Smooth muscle cell (in vitro differentiated cells): Measurements from ENCODE around the gene FCHSD1. TPM values are rescaled to one million over a fixed set of nuclear protein-coding genes. Genes with fewer than 3 reads are reported as not detected.

Experiments used
- DNase-seq: peaks from one replicate; lab custom pipeline; 2025; ENCODE audit not compliant: unreplicated experiment; lab: John Stamatoyannopoulos, UW
- H2AFZ ChIP-seq: fragments of 200-600 bp; sonication (generic); 2 replicates; pipeline ENCODE4 v1.6.0; 2016; ENCODE audit warnings: antibody characterized with exemption, low read depth, mild to moderate bottlenecking
- H3F3A ChIP-seq: fragments of 200-600 bp; sonication (generic); 2 replicates; pipeline ENCODE4 v1.6.0; 2017; ENCODE audit warnings: antibody characterized with exemption, low read depth
- H3K27ac ChIP-seq: fragments of 200-600 bp; sonication (generic); 2 replicates; pipeline ENCODE4 v1.5.1; 2016; ENCODE audit warnings: low read depth, mild to moderate bottlenecking
- H3K27me3 ChIP-seq: fragments of 200-600 bp; sonication (generic); 2 replicates; pipeline ENCODE4 v1.6.1; 2016; ENCODE audit warnings: low read depth, mild to moderate bottlenecking
- H3K36me3 ChIP-seq: fragments of 200-600 bp; sonication (generic); 2 replicates; pipeline ENCODE4 v1.5.1; 2016; ENCODE audit warnings: low read depth
- H3K4me1 ChIP-seq: fragments of 200-600 bp; sonication (generic); 2 replicates; pipeline ENCODE4 v1.5.1; 2016; ENCODE audit warnings: low read depth
- H3K4me2 ChIP-seq: fragments of 200-600 bp; sonication (generic); 2 replicates; pipeline ENCODE4 v1.6.0; 2016; ENCODE audit warnings: mild to moderate bottlenecking
- H3K4me3 ChIP-seq: fragments of 200-600 bp; sonication (generic); 2 replicates; pipeline ENCODE4 v1.5.1; 2016; ENCODE audit warnings: mild to moderate bottlenecking
- H3K79me2 ChIP-seq: fragments of 200-600 bp; sonication (generic); 2 replicates; pipeline ENCODE4 v1.6.0; 2016; ENCODE audit warnings: low read depth, mild to moderate bottlenecking
- H3K9ac ChIP-seq: fragments of 200-600 bp; sonication (generic); 2 replicates; pipeline ENCODE4 v1.6.0; 2016; ENCODE audit warnings: low read depth
- H3K9me3 ChIP-seq: fragments of 200-600 bp; sonication (generic); replicated peaks from 2 replicates; pipeline ENCODE4 v1.5.1; 2016; ENCODE audit warnings: low read depth
- H4K20me1 ChIP-seq: fragments of 200-600 bp; sonication (generic); 2 replicates; pipeline ENCODE4 v1.6.0; 2016; ENCODE audit warnings: low read depth
- CTCF ChIP-seq: fragments of 200-600 bp; sonication (generic); IDR thresholded peaks from 2 replicates; pipeline ENCODE4 v1.5.1; 2017; ENCODE audit warnings: borderline replicate concordance, mild to moderate bottlenecking, antibody characterized with exemption; ENCODE audit not compliant: insufficient read depth, poor library complexity, severe bottlenecking
- WGBS: methylation state at CpG from one replicate; pipeline ENCODE4 v1.1.7; 2016; ENCODE audit warnings: low lambda C conversion rate; 5-methylcytosine and 5-hydroxymethylcytosine counted together
- polyA plus RNA-seq: library from polyadenylated mRNA; unstranded; fragments of >200 nt; fragmentation: Nextera tagmentation; extraction: Ambion mirVana; gene quantifications from 2 replicates; pipeline ENCODE4 v1.2.1, GENCODE V29; 2016
- total RNA-seq: library from RNA; depleted of rRNA; stranded (reverse); fragments of >200 nt; gene quantifications from 2 replicates; pipeline ENCODE4 v1.2.3, GENCODE V29; 2014

Gene FCHSD1
- total RNA-seq (15.6 and 16.4 TPM in 2 replicates), polyA plus RNA-seq (15.7 and 35.8 TPM in 2 replicates)

GRCh38 chr5:141650851-141651727 lies at the start of gene FCHSD1:
Gene FCHSD1 (minus strand): TSS chr5:141651418. CDS start chr5:141651368, 50 bp downstream.
- Histone ChIP-seq H3K9me3 (no peaks in the 10 kb centered on the region), H3K4me3 (peak within 1 kb of the TSS; percentile 66), H3K36me3 (no peaks in the 10 kb centered on the region), H3F3A (no peaks in the 10 kb centered on the region), H3K27ac (no peak within 1 kb of the TSS), H3K9ac (peak within 1 kb of the TSS; percentile 58), H2AFZ (peak within 1 kb of the TSS; percentile 70), H3K4me1 (peaks cover 3% of the 10 kb centered on the region), H3K4me2 (peak within 1 kb of the TSS; percentile 95), H4K20me1 (no peaks in the 10 kb centered on the region), H3K79me2 (no peaks in the 10 kb centered on the region), H3K27me3 (no peaks in the 10 kb centered on the region)
- WGBS, result 7% methylated on average over 20 of the region's 50 CpGs
- peak; percentile 74 for DNase-seq
- no peak for TF ChIP-seq CTCF

GRCh38 chr5:141697586-141697985 lies 46.4 kb upstream of the FCHSD1 start:
- Histone ChIP-seq H4K20me1 (no peaks in the 10 kb centered on the region), H3K9ac (no peak overlapping the region), H3K4me1 (peaks cover 7% of the 10 kb centered on the region), H3K4me2 (no peak overlapping the region), H3K4me3 (no peak overlapping the region), H3K36me3 (no peaks in the 10 kb centered on the region), H3K27ac (no peak overlapping the region), H3K9me3 (no peaks in the 10 kb centered on the region), H3F3A (no peaks in the 10 kb centered on the region), H3K79me2 (no peaks in the 10 kb centered on the region), H2AFZ (no peak overlapping the region), H3K27me3 (peaks cover 44% of the 10 kb centered on the region)
- DNase-seq, result no peak
- 89% methylated on average over 3 of the region's 3 CpGs for WGBS
- TF ChIP-seq CTCF, result no peak

- Histone ChIP-seq H4K20me1 (no peaks in the 10 kb centered on the region), H3K9ac (no peak overlapping the region), H3F3A (no peaks in the 10 kb centered on the region), H3K27me3 (peaks cover 36% of the 10 kb centered on the region), H3K9me3 (no peaks in the 10 kb centered on the region), H3K36me3 (no peaks in the 10 kb centered on the region), H3K4me2 (no peak overlapping the region), H3K79me2 (no peaks in the 10 kb centered on the region), H3K4me1 (peaks cover 5% of the 10 kb centered on the region), H2AFZ (no peak overlapping the region), H3K4me3 (no peak overlapping the region), H3K27ac (no peak overlapping the region)
- TF ChIP-seq CTCF, result no peak
- no peak for DNase-seq
- 87% methylated on average over 2 of the region's 2 CpGs for WGBS
These were observed 45.2 kb upstream of the FCHSD1 start for GRCh38 chr5:141696431-141696830.
